COLO829 (cell line): ENCODE measurements around the gene OPTC.
A peak's percentile ranks its signal among the peaks of the same experiment; 100 is the strongest.
"Not testable (repeated sequence)": the region's sequence is repeated elsewhere in the genome, so short reads cannot be mapped to it uniquely, and the experiment has no call there.

Source experiments
- DNase-seq: peaks from one replicate; pipeline ENCODE4 v3.0.0; 2012; ENCODE audit warnings: low spot score

Gene OPTC

DNA sequence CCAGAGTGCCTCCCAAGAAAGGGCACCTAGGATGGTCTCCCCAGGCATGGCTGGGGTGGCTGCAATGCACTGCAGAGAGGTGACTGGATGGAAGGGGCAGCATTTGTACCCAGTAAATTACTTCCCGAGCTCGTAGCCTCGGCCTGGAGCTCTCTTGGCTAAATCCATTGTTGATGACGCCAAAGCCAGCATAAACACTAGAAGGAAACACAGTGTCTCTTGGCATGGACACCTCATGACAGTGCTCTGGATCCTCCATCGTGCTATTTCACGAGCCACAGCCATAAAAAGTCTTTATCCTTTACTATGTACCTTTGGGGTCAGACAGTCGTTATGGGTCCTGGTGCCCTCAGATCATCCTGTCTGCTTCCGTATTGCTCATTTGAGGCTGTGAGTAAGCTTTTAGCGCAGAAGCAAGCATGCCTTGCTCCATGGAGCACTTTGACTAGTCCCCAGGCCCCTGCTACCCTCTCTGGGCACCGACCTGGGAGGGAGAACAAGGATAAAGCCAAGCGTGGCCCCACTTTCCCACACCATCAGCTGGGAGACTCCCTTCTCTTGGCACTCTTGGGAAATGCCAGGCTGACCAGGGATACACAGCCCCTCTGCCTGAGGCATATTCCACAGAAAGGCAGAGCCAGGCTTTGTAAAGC, 28.7 kb upstream of the OPTC start:
- DNase-seq, result no peak

- DNase-seq, result no peak
These were observed 28.0 kb upstream of the OPTC start for GRCh38 chr1:203465948-203466347.

GRCh38 chr1:203466906-203467549, 26.9 kb upstream of the OPTC start:
- DNase-seq, result not testable (repeated sequence)

- DNase-seq, result no peak
These were observed 26.4 kb upstream of the OPTC start for GRCh38 chr1:203467550-203467921.

- no peak for DNase-seq
These were observed 25.6 kb upstream of the OPTC start for GRCh38 chr1:203468326-203468725.

DNA sequence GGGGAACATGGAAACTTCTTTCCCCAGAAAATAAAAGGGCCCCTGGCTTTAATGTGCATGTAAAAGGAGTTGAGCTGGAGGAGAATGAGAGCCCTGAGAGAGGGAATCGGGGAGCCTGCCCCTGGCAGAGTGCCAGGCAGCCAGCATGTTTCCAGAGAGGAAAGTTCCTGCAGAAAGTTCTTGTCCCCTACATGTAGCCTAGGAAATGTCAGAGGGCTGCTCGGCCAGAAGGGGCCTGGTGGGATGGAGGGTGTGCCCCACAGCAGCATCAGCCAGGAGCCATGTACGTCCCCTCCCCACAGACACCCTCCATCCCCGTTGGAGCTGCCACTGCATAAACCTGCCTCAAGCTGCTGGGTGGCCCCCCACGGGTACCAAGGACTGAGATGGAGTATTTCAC, 23.7 kb upstream of the OPTC start:
- no peak for DNase-seq

DNA sequence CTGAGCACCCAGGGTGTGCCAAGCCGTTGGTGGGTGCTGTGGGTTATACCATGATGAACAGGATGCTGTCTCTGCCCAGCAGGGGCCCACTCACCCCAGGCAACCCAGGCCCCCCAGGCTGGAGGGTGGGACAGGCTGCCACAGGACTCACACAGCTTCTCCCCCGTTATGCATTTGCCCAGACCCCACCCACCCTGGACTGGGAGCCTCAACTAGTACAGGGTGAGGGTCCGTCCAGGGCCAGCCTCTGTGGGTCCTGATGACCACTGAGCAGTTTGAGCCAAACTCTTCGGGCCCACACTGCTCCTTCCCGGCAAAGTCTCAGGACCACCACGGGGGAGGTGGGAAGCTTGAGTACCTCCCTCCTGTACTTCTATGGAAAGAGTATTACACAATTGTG, 22.1 kb upstream of the OPTC start:
- DNase-seq, result no peak

DNA sequence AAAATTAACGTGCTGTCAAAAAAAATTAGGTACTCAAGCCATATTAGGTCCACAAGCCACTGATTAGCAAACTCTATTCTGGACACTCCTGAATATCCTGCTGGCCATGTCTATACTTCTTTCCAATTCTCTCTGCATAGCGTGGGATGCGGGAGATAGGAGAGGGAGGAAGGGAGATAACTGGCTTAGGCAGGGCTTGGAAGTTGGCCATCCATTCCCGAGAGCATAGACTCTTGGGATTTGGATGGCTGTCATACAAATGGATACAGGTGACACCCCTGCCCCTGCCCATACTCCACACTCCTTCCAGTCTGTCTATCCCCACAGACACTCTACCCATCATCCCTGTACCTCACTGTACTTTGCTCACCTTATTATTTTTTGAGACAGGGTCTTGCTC, 20.7 kb upstream of the OPTC start:
- no peak for DNase-seq

DNA sequence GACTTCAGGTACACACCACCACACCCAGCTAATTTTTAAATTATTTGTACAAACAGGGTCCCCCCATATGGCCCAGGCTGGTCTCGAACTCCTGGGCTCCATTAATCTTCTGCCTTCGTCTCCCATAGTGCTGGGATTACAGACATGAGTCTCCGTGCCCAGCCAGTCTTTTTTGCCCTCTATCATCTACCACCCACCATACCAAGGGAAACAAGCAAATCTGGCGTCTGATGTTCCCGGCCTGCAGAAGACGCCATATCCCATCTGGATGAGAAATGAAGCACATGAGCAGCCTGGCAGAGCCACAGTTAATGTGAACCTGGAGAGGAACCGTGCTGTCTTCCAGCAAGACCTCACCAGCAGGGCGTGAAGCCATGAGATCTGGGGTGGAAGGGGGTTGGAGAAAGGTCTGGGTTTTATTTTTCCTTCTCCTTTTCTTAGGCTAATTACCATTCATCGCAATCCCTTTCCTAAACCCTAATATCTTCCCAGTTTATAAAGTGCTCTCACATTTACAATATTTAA, 20.1 kb upstream of the OPTC start:
- no peak for DNase-seq

DNA sequence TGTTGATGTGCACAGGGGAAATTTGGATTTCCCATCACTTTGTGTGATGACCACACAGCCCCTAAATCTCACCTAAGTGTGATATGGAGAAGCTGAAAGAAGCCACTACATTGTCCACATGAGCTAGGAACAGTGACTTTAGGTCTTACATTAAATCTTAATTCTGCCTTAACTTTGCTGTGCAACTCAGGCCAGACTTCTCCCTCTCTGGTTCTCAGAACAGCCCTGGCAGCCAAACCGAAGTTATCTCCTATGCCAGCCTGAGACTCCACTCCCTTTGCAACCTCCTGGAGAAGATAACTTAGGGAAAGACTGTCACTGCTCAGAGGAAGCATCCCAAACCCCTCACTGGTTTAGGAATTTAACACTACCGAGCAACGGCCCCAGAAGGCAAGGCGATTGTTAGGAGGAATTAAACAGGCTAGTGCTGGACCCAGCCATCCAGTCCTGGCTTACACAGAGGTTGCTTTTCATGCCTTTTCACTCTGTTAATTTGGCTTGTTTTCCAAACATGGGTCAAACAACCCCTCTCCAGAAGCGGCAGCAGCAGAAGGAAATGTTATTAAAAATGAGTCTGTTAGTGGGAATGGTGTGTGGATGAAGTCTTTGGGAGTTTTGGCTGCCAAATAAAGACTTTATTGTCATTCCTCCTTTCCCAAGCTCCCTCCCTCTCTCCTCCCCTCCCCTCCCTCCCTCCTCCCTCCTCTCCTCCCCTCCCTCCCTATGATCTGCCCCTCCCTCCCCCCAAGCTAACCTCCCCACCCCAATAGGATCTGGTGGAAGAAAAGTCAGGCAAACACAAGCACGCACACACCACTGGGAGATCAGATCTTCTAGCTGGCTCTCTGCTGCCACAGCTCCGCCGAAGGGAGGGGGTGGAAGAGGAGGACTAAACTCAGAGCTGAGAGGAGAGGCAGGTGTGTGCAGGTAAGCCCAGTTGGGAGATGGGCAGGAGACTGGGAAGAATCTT, 18.7 kb upstream of the OPTC start, which contains the start of gene PRELP:
PRELP (plus strand) TSS at position 795 of the 970 bp plus-strand sequence. CDS start 7,379 bp downstream, outside the sequence.
- DNase-seq, result peak; percentile 92

DNA sequence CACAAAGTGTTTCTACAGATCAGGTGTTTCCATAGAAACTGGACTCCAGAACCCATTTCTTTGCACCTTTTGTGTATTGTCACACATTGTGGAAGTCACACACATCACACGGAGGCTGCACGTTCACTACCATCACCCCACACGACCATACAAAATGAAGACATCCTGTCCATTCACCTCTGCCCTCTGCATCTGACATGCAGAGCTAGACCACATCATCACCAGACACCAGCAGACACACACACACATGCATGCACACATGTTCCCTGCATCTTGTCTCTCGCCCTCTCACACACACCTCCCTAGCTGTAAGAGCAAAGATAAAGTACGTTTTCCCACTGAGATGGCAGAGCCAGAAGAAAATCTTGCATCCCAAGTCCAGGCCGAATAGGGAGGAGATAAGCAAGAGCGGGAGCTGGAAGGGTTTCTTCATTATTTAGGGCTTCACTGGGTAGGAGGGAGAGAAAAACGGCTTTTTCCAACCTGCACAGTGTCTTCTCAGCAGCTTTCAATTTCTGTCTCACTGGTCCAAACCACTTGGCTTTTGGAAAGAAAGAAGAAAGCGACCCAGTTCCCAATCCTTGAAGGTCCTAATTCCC, 17.6 kb upstream of the OPTC start:
- DNase-seq, result no peak

- no peak for DNase-seq
These were observed 16.2 kb upstream of the OPTC start for GRCh38 chr1:203477748-203478147.

GRCh38 chr1:203478231-203478630, 15.7 kb upstream of the OPTC start:
- no peak for DNase-seq

DNA sequence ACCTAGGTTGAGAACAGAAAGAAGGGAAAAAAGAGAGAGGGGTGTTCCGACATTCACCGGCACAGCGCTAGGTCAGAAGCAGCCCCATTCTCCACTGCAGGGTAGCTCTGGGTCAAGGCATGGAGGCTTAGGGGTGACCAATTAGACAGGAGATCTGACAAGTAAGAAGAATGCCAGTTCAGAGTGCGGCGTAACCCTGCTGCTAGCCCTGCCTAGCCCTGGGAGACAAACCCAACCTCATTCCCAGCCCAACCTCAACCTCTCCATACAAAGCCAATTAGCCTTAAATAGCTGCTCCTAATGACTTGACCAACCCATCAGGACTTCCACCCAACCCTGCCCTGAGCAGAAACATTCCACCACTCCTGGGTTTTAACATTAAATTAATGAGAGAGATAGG, 15.0 kb upstream of the OPTC start:
- DNase-seq, result no peak

DNA sequence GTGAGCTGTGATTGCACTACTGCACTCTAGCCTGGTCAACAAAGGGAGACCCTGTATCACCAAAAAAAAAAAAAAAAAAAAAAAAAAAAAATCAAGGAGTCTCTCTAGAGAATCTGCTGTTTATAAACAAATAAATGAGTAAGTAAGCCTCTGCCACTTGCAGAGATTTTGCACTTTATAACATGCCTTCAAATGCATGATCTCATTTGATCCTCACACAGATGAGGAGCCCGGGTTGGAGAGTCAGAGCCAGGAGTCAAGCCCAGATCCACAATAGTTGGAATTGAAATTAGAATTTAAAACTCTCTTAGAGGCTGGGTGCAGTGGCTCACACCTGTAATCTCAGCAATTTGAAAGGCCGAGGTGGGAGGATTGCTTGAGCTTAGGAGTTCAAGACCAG, 14.3 kb upstream of the OPTC start:
- DNase-seq, result no peak

- no peak for DNase-seq
These were observed 13.9 kb upstream of the OPTC start for GRCh38 chr1:203480084-203480483.

GRCh38 chr1:203480525-203481084, 13.3 kb upstream of the OPTC start:
- DNase-seq, result no peak

- no peak for DNase-seq
These were observed 12.8 kb upstream of the OPTC start for GRCh38 chr1:203481196-203481595.

GRCh38 chr1:203486618-203487370, 7.2 kb upstream of the OPTC start:
- no peak for DNase-seq

GRCh38 chr1:203488539-203488938, 5.4 kb upstream of the OPTC start:
- no peak for DNase-seq

DNA sequence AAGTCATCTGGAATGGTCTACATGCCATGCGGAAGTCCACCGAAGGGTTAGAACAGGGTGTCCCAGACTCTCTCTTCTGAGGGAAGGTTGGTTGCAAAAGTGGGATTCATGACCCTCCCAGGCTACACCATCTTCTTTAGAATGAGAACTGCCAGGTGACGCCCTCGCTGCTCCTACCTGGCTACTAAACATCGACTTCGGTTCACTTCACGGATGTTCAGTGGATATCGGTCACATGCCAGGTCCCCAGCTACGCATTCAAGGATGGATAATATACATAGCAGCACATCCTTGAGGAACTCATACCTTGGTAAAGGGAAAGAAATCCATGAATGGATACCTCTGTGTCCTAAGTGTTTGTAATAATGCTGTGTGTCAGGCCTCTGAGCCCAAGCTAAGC, 3.3 kb upstream of the OPTC start:
- DNase-seq, result no peak
